BE2C (cell line): ENCODE data around the gene PRKCG.

Experiments
- DNase-seq: peaks from one replicate; pipeline ENCODE4 v3.0.0-alpha.2; 2020
- H3K27me3 ChIP-seq: fragments of 250-450 bp; sonication (Bioruptor Pico); 2 replicates; pipeline ENCODE4 v1.5.1; 2020; ENCODE audit warnings: mild to moderate bottlenecking
- H3K36me3 ChIP-seq: fragments of 250-450 bp; sonication (Bioruptor Pico); 2 replicates; pipeline ENCODE4 v1.5.1; 2020; ENCODE audit warnings: mild to moderate bottlenecking
- H3K4me1 ChIP-seq: fragments of 250-450 bp; sonication (Bioruptor Pico); 2 replicates; pipeline ENCODE4 v1.5.1; 2020
- H3K4me3 ChIP-seq: 2 replicates; pipeline ENCODE4 v1.5.1; 2011; ENCODE audit warnings: low read depth, low read length
- H3K9me3 ChIP-seq: fragments of 250-450 bp; sonication (Bioruptor Pico); 2 replicates; pipeline ENCODE4 v1.5.1; 2020
- TF ChIP-seq, protein P1 (sequence below): IDR thresholded peaks from 2 replicates; pipeline ENCODE4 v1.5.1; 2012; ENCODE audit warnings: mild to moderate bottlenecking, low read depth, low read length

PRKCG gene

GRCh38 chr19:53908106-53908934 is 26.3 kb downstream of the PRKCG start:
- peak; percentile 68 for DNase-seq
- no peaks in the 10 kb centered on the region for H3K4me1 ChIP-seq
- H3K4me3 ChIP-seq, result peak overlapping the region; percentile 41
- no peaks in the 10 kb centered on the region for H3K9me3 ChIP-seq
- H3K27me3 ChIP-seq, result peaks cover 72% of the 10 kb centered on the region
- H3K36me3 ChIP-seq, result no peaks in the 10 kb centered on the region
- TF ChIP-seq, protein P1, sequence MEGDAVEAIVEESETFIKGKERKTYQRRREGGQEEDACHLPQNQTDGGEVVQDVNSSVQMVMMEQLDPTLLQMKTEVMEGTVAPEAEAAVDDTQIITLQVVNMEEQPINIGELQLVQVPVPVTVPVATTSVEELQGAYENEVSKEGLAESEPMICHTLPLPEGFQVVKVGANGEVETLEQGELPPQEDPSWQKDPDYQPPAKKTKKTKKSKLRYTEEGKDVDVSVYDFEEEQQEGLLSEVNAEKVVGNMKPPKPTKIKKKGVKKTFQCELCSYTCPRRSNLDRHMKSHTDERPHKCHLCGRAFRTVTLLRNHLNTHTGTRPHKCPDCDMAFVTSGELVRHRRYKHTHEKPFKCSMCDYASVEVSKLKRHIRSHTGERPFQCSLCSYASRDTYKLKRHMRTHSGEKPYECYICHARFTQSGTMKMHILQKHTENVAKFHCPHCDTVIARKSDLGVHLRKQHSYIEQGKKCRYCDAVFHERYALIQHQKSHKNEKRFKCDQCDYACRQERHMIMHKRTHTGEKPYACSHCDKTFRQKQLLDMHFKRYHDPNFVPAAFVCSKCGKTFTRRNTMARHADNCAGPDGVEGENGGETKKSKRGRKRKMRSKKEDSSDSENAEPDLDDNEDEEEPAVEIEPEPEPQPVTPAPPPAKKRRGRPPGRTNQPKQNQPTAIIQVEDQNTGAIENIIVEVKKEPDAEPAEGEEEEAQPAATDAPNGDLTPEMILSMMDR, result no peak

GRCh38 chr19:53908935-53909415 is 27.0 kb downstream of the PRKCG start, which contains the start of gene CACNG7:
Gene CACNG7 (plus strand): TSS chr19:53909278. CDS start chr19:53912832, 3,554 bp downstream.
- H3K36me3 ChIP-seq, result no peaks in the 10 kb centered on the region
- H3K9me3 ChIP-seq, result no peaks in the 10 kb centered on the region
- peaks cover 65% of the 10 kb centered on the region for H3K27me3 ChIP-seq
- H3K4me3 ChIP-seq, result peak within 1 kb of the TSS; percentile 41
- TF ChIP-seq, protein P1, result no peak
- no peak for DNase-seq
- H3K4me1 ChIP-seq, result no peaks in the 10 kb centered on the region

- no peaks in the 10 kb centered on the region for H3K36me3 ChIP-seq
- no peak for DNase-seq
- TF ChIP-seq, protein P1, result no peak
- H3K9me3 ChIP-seq, result no peaks in the 10 kb centered on the region
- no peaks in the 10 kb centered on the region for H3K4me1 ChIP-seq
- H3K4me3 ChIP-seq, result peak overlapping the region; percentile 24; the same call in 1 of the 2 replicates
- H3K27me3 ChIP-seq, result peaks cover 59% of the 10 kb centered on the region
Measured at GRCh38 chr19:53909471-53910169, 27.6 kb downstream of the PRKCG start.

DNA sequence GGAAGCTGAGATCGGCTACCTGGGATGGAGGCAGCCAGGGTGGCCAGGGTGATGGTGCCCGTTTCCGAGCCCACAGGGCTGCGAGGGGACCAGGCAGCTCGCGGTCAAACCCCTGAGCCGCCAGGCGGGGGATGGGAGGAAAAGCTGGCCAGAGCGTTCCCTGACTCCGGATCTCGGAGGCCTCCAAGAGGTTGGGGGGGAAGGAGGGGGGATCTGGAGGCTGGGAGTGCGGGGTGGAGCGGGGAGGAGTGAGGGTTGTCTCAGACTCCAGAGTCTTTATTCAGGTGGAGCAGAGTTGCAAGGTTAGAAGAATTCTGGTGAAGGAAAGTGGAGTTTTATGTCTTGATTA is 28.1 kb downstream of the PRKCG start:
- no peak for DNase-seq
- H3K27me3 ChIP-seq, result peaks cover 54% of the 10 kb centered on the region

DNA sequence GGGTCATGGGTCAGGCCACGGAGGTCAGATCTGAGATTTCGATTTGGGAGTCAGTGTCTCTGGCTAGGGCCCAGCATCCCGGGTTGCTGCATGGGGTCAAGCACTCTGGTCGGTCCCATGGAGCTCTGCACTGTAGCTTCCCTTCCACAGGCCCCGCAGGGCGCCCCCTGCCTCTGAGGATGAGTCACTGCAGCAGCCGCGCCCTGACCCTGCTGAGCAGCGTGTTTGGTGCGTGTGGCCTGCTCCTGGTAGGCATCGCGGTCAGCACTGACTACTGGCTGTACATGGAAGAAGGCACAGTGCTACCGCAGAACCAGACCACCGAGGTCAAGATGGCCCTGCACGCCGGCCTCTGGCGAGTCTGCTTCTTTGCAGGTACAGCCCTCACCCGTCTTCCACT is 30.7 kb downstream of the PRKCG start:
- no peak for DNase-seq
- peaks cover 36% of the 10 kb centered on the region for H3K27me3 ChIP-seq
- H3K9me3 ChIP-seq, result no peaks in the 10 kb centered on the region
- H3K36me3 ChIP-seq, result no peaks in the 10 kb centered on the region
- TF ChIP-seq, protein P1, result peak; percentile 27
- H3K4me1 ChIP-seq, result no peaks in the 10 kb centered on the region
- H3K4me3 ChIP-seq, result no peak overlapping the region

More for the DNA sequence above, 28.1 kb downstream of the PRKCG start:
- TF ChIP-seq, protein P1, result no peak
- Histone ChIP-seq H3K4me3 (no peak overlapping the region), H3K36me3 (no peaks in the 10 kb centered on the region), H3K4me1 (no peaks in the 10 kb centered on the region), H3K9me3 (no peaks in the 10 kb centered on the region)
